GM21576 (cell line): ENCODE results near the gene CMPK2.
A peak's percentile ranks its signal among the peaks of the same experiment; 100 is the strongest.

ENCODE experiments used
- ATAC-seq: cut with Tn5 transposase; IDR thresholded peaks from one replicate; pipeline ENCODE4 v1.9.1; 2021; ENCODE audit warnings: mild to moderate bottlenecking, moderate library complexity; ENCODE audit not compliant: unreplicated experiment

CMPK2 gene

GRCh38 chr2:6845903-6846302, 19.8 kb downstream of the CMPK2 start:
- ATAC-seq, result no peak

- no peak for ATAC-seq
Measured at GRCh38 chr2:6845312-6845711, 20.4 kb downstream of the CMPK2 start.

GRCh38 chr2:6841537-6842287, 24.0 kb downstream of the CMPK2 start:
- ATAC-seq, result no peak

GRCh38 chr2:6838673-6839319, 26.9 kb downstream of the CMPK2 start:
- ATAC-seq, result no peak

GRCh38 chr2:6835467-6835866, 30.2 kb downstream of the CMPK2 start:
- ATAC-seq, result no peak

- no peak for ATAC-seq
Measured at GRCh38 chr2:6834163-6834562, 31.5 kb downstream of the CMPK2 start.

GRCh38 chr2:6833300-6833604, 32.5 kb downstream of the CMPK2 start:
- no peak for ATAC-seq

- ATAC-seq, result no peak
Measured at GRCh38 chr2:6832596-6833299, 33.0 kb downstream of the CMPK2 start.

- ATAC-seq, result no peak
Measured at GRCh38 chr2:6831229-6831628, 34.5 kb downstream of the CMPK2 start.

GRCh38 chr2:6828299-6828584, 37.5 kb downstream of the CMPK2 start:
- no peak for ATAC-seq

- no peak for ATAC-seq
Measured at GRCh38 chr2:6827566-6828298, 38.0 kb downstream of the CMPK2 start.

GRCh38 chr2:6826081-6826913, 39.4 kb downstream of the CMPK2 start:
- peak; percentile 98 for ATAC-seq

- no peak for ATAC-seq
Measured at GRCh38 chr2:6824962-6825361, 40.7 kb downstream of the CMPK2 start.

- no peak for ATAC-seq
Measured at GRCh38 chr2:6823111-6823510, 42.6 kb downstream of the CMPK2 start.

GRCh38 chr2:6822406-6822805, 43.3 kb downstream of the CMPK2 start:
- no peak for ATAC-seq

GRCh38 chr2:6820903-6821584, 44.7 kb downstream of the CMPK2 start:
- ATAC-seq, result no peak

GRCh38 chr2:6820236-6820635, 45.5 kb downstream of the CMPK2 start:
- ATAC-seq, result no peak

GRCh38 chr2:6819668-6820067, 46.0 kb downstream of the CMPK2 start:
- no peak for ATAC-seq

- no peak for ATAC-seq
Measured at GRCh38 chr2:6818012-6818411, 47.7 kb downstream of the CMPK2 start.

- no peak for ATAC-seq
Measured at GRCh38 chr2:6814869-6815268, 50.8 kb downstream of the CMPK2 start.
